Kidney (tissue), 14 donors: ENCODE results near the gene ZNF253. TPM values are rescaled to one million over a fixed set of nuclear protein-coding genes. Genes with fewer than 3 reads are reported as not detected.
A peak's percentile ranks its signal among the peaks of the same experiment; 100 is the strongest.
"Not testable (repeated sequence)": the region's sequence is repeated elsewhere in the genome, so short reads cannot be mapped to it uniquely, and the experiment has no call there.

Experiments used
- DNase-seq, 5 donors: peaks; one replicate each; pipeline ENCODE4 v3.0.0-alpha.2; 2013 to 2020
- FAIRE-seq: peaks from 2 replicates; lab custom pipeline; 2012; peaks lifted over from hg19 to GRCh38; lab: Jason Lieb, UNC
- H3K27ac ChIP-seq, 2 donors: one replicate each; pipeline ENCODE4 v1.7.0; 2013; ENCODE audit warnings: low read depth in 2 of 2, low read length in 2 of 2, inconsistent platforms in 1 of 2
- H3K27me3 ChIP-seq: one replicate; pipeline ENCODE4 v1.7.1; 2013; ENCODE audit warnings: low read length, inconsistent platforms; ENCODE audit not compliant: control insufficient read depth, insufficient read depth
- H3K36me3 ChIP-seq, 3 donors: one replicate each; pipeline versions ENCODE4 v1.7.0 to v1.7.1; 2013; ENCODE audit warnings: low read length in 3 of 3, control low read depth in 1 of 3, inconsistent platforms in 1 of 3; ENCODE audit not compliant: insufficient read depth in 3 of 3, control insufficient read depth in 2 of 3
- H3K4me1 ChIP-seq, 3 donors: one replicate each; pipeline versions ENCODE4 v1.7.0 to v1.7.1; 2013; ENCODE audit warnings: low read length in 3 of 3, inconsistent platforms in 1 of 3, low read depth in 1 of 3; ENCODE audit not compliant: control insufficient read depth in 2 of 3, insufficient read depth in 2 of 3
- H3K4me3 ChIP-seq, 3 donors: one replicate each; pipeline versions ENCODE4 v1.7.0 to v1.8.1; 2013; ENCODE audit warnings: low read length in 3 of 3, control low read depth in 1 of 3, inconsistent platforms in 1 of 3
- H3K9ac ChIP-seq, 3 donors: one replicate each; pipeline versions ENCODE4 v1.7.0 to v1.7.1; 2013; ENCODE audit warnings: low read length in 3 of 3, control low read depth in 1 of 3, inconsistent platforms in 1 of 3
- H3K9me3 ChIP-seq, 3 donors: one replicate each; pipeline versions ENCODE4 v1.7.0 to v1.7.1; 2013; ENCODE audit warnings: low read length in 3 of 3, control low read depth in 1 of 3, inconsistent platforms in 1 of 3; ENCODE audit not compliant: control insufficient read depth in 2 of 3, insufficient read depth in 1 of 3
- intact Hi-C: fragments of 100-400 bp; cut with DNase I; formaldehyde crosslinking; loops from one replicate; pipeline ENCODE4 v1.11.1; 2022
- polyA plus RNA-seq: library from polyadenylated mRNA; stranded (reverse); fragments of 350-450 nt; fragmentation: Illumina TruSeq; extraction: RNeasy Lipid Tissue Mini Kit (QIAGEN cat#74804); gene quantifications from one replicate; pipeline ENCODE4 v1.2.3, GENCODE V29; 2014; ENCODE audit warnings: low read depth, low replicate concordance; ENCODE audit not compliant: insufficient read depth
- total RNA-seq: library from RNA; stranded (reverse); fragmentation: NEBNext Ultra II Directional; extraction: Animal tissue kit (Norgen Biotek cat#: 25700); gene quantifications from one replicate; pipeline ENCODE4 v1.2.1, GENCODE V29; 2021
- TF ChIP-seq, protein P1 (sequence below): IDR thresholded peaks from 3 replicates; pipeline ENCODE4 v1.5.1; 2012; ENCODE audit warnings: mild to moderate bottlenecking, moderate library complexity, borderline replicate concordance; ENCODE audit not compliant: insufficient read depth; ENCODE audit errors: extremely low read depth
- donor health status: control.
- donor health status: control.
- donor health status: control.
- donor health status: control.
- donor health status: control.
- donor health status: DM: yes; HTN: yes; CAD: no.
- donor health status: Normal renal cell carcinoma (clear cell type).

The ZNF253 gene
- total and polyA plus RNA-seq, 2 donors from 2014 or later, result 5.4 to 15.3 TPM

DNA sequence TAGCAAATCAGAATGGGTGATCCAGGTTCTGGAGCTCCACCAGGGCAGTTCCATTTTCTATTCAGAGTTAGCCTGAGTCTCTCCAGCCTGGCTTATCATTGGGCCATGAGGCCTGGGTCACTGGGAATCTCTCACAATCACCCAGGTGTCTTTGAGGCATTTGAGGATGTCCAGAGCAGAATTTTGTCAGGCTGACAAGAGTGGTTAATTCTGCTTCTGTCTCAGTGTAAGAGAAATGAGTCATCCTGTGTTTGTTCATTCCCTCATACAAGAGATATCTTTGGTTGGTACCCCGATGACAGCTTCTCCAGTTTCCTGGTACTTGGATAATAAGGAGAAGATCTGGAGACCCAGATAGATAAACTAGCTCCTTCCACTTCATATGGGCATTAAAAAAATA is 45.5 kb downstream of the ZNF253 start:
- H3K4me3 ChIP-seq, result no peak overlapping the region
- DNase-seq, result no peak
- H3K9me3 ChIP-seq, result no peaks in the 10 kb centered on the region
- H3K36me3 ChIP-seq, result no peaks in the 10 kb centered on the region
- intact Hi-C loops, result no loop called here
- FAIRE-seq, result no peak
- no peak overlapping the region for H3K27ac ChIP-seq
- no peaks in the 10 kb centered on the region for H3K27me3 ChIP-seq
- no peaks in the 10 kb centered on the region for H3K4me1 ChIP-seq
- TF ChIP-seq, protein P1, sequence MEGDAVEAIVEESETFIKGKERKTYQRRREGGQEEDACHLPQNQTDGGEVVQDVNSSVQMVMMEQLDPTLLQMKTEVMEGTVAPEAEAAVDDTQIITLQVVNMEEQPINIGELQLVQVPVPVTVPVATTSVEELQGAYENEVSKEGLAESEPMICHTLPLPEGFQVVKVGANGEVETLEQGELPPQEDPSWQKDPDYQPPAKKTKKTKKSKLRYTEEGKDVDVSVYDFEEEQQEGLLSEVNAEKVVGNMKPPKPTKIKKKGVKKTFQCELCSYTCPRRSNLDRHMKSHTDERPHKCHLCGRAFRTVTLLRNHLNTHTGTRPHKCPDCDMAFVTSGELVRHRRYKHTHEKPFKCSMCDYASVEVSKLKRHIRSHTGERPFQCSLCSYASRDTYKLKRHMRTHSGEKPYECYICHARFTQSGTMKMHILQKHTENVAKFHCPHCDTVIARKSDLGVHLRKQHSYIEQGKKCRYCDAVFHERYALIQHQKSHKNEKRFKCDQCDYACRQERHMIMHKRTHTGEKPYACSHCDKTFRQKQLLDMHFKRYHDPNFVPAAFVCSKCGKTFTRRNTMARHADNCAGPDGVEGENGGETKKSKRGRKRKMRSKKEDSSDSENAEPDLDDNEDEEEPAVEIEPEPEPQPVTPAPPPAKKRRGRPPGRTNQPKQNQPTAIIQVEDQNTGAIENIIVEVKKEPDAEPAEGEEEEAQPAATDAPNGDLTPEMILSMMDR, result no peak
- no peak overlapping the region for H3K9ac ChIP-seq

DNA sequence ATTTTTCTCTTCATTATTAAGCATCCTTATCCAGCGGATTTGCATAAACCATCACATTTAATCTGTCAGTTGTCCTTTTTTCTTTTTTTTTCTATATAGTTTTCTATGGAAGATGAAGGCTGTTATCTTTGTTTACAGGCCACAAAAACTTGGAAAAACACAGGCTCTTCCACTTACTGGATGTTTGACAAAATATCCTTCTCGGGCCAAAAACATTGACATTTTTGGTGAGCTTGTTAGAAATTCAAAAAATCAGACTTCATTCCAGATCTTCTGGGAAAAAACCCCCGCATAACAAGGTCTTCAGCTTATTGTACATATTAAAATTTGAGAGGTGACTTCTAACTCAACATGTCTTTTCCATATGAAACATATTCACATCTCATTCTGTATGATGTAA is 48.9 kb downstream of the ZNF253 start:
- Histone ChIP-seq H3K4me1 (no peaks in the 10 kb centered on the region), H3K9ac (no peak overlapping the region), H3K9me3 (no peaks in the 10 kb centered on the region), H3K4me3 (no peak overlapping the region), H3K27ac (no peak overlapping the region), H3K27me3 (no peaks in the 10 kb centered on the region), H3K36me3 (no peaks in the 10 kb centered on the region)
- TF ChIP-seq, protein P1, result no peak
- intact Hi-C loops, result no loop called here
- DNase-seq, result no peak
- FAIRE-seq, result no peak

DNA sequence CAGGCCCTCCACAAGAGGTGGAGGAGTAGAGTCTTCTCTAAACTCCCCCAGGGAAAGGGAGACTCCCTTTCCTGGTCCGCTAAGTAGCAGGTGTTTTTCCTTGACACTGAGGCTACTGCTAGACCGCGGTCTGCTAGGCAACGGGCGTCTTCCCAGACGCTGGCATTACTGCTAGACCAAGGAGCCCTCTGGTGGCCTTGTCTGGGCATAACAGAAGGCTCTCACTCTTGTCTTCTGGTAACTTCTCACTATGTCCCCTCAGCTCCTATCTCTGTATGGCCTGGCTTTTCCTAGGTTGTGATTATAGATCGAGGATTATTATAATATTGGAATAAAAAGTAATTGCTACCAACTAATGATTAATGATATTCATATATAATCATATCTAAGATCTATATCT is 64.7 kb downstream of the ZNF253 start:
- H3K27ac ChIP-seq, H3K4me3 ChIP-seq, H3K27me3 ChIP-seq, H3K9ac ChIP-seq, intact Hi-C loops, FAIRE-seq, H3K4me1 ChIP-seq: not testable (repeated sequence)
- TF ChIP-seq, protein P1, result peak; percentile 49
- Histone ChIP-seq H3K36me3 (peaks cover 0 to 21% (median 9%) of the 10 kb centered on the region in 3 donors), H3K9me3 (peaks cover 13 to 17% (median 15%) of the 10 kb centered on the region in 3 donors)
- peak in 1 of 5 donors; percentile 80 for DNase-seq

DNA sequence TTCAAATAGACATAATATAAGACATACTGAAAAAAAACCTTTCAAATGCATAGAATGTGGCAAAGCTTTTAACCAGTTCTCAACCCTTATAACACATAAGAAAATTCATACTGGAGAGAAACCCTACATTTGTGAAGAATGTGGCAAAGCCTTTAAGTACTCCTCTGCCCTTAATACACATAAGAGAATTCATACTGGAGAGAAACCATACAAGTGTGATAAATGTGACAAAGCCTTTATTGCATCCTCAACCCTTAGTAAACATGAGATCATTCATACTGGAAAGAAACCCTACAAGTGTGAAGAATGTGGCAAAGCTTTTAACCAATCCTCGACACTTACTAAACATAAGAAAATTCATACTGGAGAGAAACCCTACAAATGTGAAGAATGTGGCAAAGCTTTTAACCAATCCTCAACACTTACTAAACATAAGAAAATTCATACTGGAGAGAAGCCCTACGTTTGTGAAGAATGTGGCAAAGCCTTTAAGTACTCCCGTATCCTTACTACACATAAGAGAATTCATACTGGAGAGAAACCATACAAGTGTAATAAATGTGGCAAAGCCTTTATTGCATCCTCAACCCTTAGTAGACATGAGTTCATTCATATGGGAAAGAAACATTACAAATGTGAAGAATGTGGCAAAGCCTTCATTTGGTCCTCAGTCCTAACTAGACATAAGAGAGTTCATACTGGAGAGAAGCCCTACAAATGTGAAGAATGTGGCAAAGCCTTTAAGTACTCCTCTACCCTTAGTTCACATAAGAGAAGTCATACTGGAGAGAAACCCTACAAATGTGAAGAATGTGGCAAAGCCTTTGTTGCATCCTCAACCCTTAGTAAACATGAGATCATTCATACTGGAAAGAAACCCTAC is 68.0 kb downstream of the ZNF253 start:
- H3K4me3 ChIP-seq, FAIRE-seq, H3K9ac ChIP-seq, intact Hi-C loops, H3K4me1 ChIP-seq, DNase-seq, H3K27ac ChIP-seq, H3K27me3 ChIP-seq: not testable (repeated sequence)
- Histone ChIP-seq H3K9me3 (peaks cover 13 to 17% (median 13%) of the 10 kb centered on the region in 3 donors), H3K36me3 (peaks cover 0 to 14% (median 9%) of the 10 kb centered on the region in 3 donors)
